ENCODE data around the gene RDH5.
"Not testable (repeated sequence)": the region's sequence is repeated elsewhere in the genome, so short reads cannot be mapped to it uniquely, and the experiment has no call there.

The RDH5 gene

GRCh38 chr12:55748230-55748993 is 28.2 kb downstream of the RDH5 start:
- no peak for DNase-seq

- no peak for DNase-seq
These were observed 35.1 kb downstream of the RDH5 start for GRCh38 chr12:55755246-55755645.

- no peak for DNase-seq
These were observed 37.5 kb downstream of the RDH5 start for GRCh38 chr12:55757701-55758100.

GRCh38 chr12:55758575-55758974 is 38.4 kb downstream of the RDH5 start:
- not testable (repeated sequence) for DNase-seq

GRCh38 chr12:55760663-55761062 is 40.5 kb downstream of the RDH5 start:
- no peak for DNase-seq

GRCh38 chr12:55762646-55763045 is 42.5 kb downstream of the RDH5 start:
- no peak for DNase-seq

GRCh38 chr12:55765736-55766290 is 45.6 kb downstream of the RDH5 start:
- no peak for DNase-seq

- DNase-seq: no peak
These were observed 47.0 kb downstream of the RDH5 start for GRCh38 chr12:55767156-55767555.

- no peak for DNase-seq
These were observed 51.5 kb downstream of the RDH5 start for GRCh38 chr12:55771736-55772135.
